GM12891 (cell line): ENCODE data around the gene FBN1.

Experiments used
- POLR2A ChIP-seq: IDR thresholded peaks from 2 replicates; pipeline ENCODE4 v1.6.1; 2011; ENCODE audit warnings: low read depth, low read length, control low read depth
- POLR2AphosphoS5 ChIP-seq: IDR thresholded peaks from 2 replicates; pipeline ENCODE4 v1.6.1; 2011; ENCODE audit warnings: low read depth, low read length, control low read depth
- SPI1 ChIP-seq: IDR thresholded peaks from 2 replicates; pipeline ENCODE4 v1.6.1; 2011; ENCODE audit warnings: low read depth, low read length, control low read depth
- TAF1 ChIP-seq: IDR thresholded peaks from 2 replicates; pipeline ENCODE4 v1.6.1; 2011; ENCODE audit warnings: low read depth, low read length, control low read depth

GRCh38 chr15:48478581-48478980, 166.9 kb downstream of the FBN1 start:
- TF ChIP-seq POLR2A (no peak), SPI1 (no peak), TAF1 (no peak), POLR2AphosphoS5 (no peak)
